Measurements from ENCODE around the gene CNOT6. TPM values are rescaled to one million over a fixed set of nuclear protein-coding genes. Genes with fewer than 3 reads are reported as not detected.

Gene CNOT6
- total and polyA plus RNA-seq, 4 donors: 1.4 to 25.0 (median 4.2) TPM

- TF ChIP-seq, protein P1, sequence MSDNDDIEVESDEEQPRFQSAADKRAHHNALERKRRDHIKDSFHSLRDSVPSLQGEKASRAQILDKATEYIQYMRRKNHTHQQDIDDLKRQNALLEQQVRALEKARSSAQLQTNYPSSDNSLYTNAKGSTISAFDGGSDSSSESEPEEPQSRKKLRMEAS (IDR thresholded peaks at IDR 0.05): no peak
- TF ChIP-seq RAD21 (IDR thresholded peaks at IDR 0.05): no peak
- TF ChIP-seq GABPA (IDR thresholded peaks at IDR 0.05 in 1 of 2, conservative IDR thresholded peaks at IDR 0.05 in 1 of 2): no peak
- no peak for TF ChIP-seq JUND (IDR thresholded peaks at IDR 0.05)
- no peak for TF ChIP-seq CTCF (IDR thresholded peaks at IDR 0.05; ENCODE audit: low read depth, low read length, missing input control)
- no peak for TF ChIP-seq YY1 (IDR thresholded peaks at IDR 0.05)
- no peak for TF ChIP-seq FOXA1 (IDR thresholded peaks at IDR 0.05)
- no peak for TF ChIP-seq ZBTB33 (IDR thresholded peaks at IDR 0.05)
- no peak for TF ChIP-seq EGR1 (IDR thresholded peaks at IDR 0.05; ENCODE audit: low read depth in 2 of 2)
- TF ChIP-seq FOXA2 (IDR thresholded peaks at IDR 0.05): no peak
- no peak for TF ChIP-seq NR2F2 (IDR thresholded peaks at IDR 0.05)
- no peak for TF ChIP-seq TAF1 (conservative IDR thresholded peaks at IDR 0.05)
- no peak for TF ChIP-seq HNF4A (conservative IDR thresholded peaks at IDR 0.05)
- no peak for TF ChIP-seq ATF3 (IDR thresholded peaks at IDR 0.05)
- TF ChIP-seq RXRA (IDR thresholded peaks at IDR 0.05): no peak
- WGBS: 53% methylated on average over 5 of the region's 5 CpGs
- H3K4me3 ChIP-seq (ENCODE audit: low read depth in 1 of 3, low read length in 3 of 3): no peak overlapping the region
- H3K9me3 ChIP-seq (ENCODE audit: control insufficient read depth in 4 of 4, low read length in 3 of 4): no peaks in the 10 kb centered on the region
- no peaks in the 10 kb centered on the region for H3K36me3 ChIP-seq (ENCODE audit: control insufficient read depth in 4 of 4, insufficient read depth in 3 of 4, low read depth in 1 of 4, low read length in 3 of 4)
- DNase-seq (ENCODE audit: low spot score): no peak
- no peak overlapping the region for H3K9ac ChIP-seq (ENCODE audit: low read depth in 1 of 2, low read length in 2 of 2)
- H3K27ac ChIP-seq (ENCODE audit: low read depth in 1 of 2, low read length in 2 of 2): no peak overlapping the region
- H3K4me1 ChIP-seq (ENCODE audit: control insufficient read depth in 4 of 4, insufficient read depth in 4 of 4, low read length in 3 of 4): no peaks in the 10 kb centered on the region
- H3K27me3 ChIP-seq (ENCODE audit: control insufficient read depth in 4 of 4, insufficient read depth in 4 of 4, low read length in 3 of 4): peaks cover 0 to 5% (median 0%) of the 10 kb centered on the region in 4 donors
These were observed 130.4 kb downstream of the CNOT6 start for GRCh38 chr5:180624587-180624986.

- Histone ChIP-seq H3K27me3 (ENCODE audit: control insufficient read depth in 4 of 4, insufficient read depth in 4 of 4, low read length in 3 of 4) (peaks cover 0 to under 1% (median 0%) of the 10 kb centered on the region in 4 donors), H3K4me3 (ENCODE audit: low read depth in 1 of 3, low read length in 3 of 3) (no peak overlapping the region), H3K27ac (ENCODE audit: low read depth in 1 of 2, low read length in 2 of 2) (no peak overlapping the region), H3K36me3 (ENCODE audit: control insufficient read depth in 4 of 4, insufficient read depth in 3 of 4, low read depth in 1 of 4, low read length in 3 of 4) (no peaks in the 10 kb centered on the region), H3K9ac (ENCODE audit: low read depth in 1 of 2, low read length in 2 of 2) (no peak overlapping the region), H3K4me1 (ENCODE audit: control insufficient read depth in 4 of 4, insufficient read depth in 4 of 4, low read length in 3 of 4) (no peaks in the 10 kb centered on the region), H3K9me3 (ENCODE audit: control insufficient read depth in 4 of 4, low read length in 3 of 4) (no peaks in the 10 kb centered on the region)
- no peak for TF ChIP-seq HNF4G (IDR thresholded peaks at IDR 0.05)
- TF ChIP-seq RAD21 (IDR thresholded peaks at IDR 0.05): no peak
- TF ChIP-seq JUND (IDR thresholded peaks at IDR 0.05): no peak
- no peak for TF ChIP-seq ATF3 (IDR thresholded peaks at IDR 0.05)
- TF ChIP-seq GABPA (IDR thresholded peaks at IDR 0.05 in 1 of 2, conservative IDR thresholded peaks at IDR 0.05 in 1 of 2): no peak
- no peak for TF ChIP-seq FOXA2 (IDR thresholded peaks at IDR 0.05)
- no peak for TF ChIP-seq TAF1 (conservative IDR thresholded peaks at IDR 0.05)
- DNase-seq (ENCODE audit: low spot score): no peak
- 76% methylated on average over 10 of the region's 10 CpGs for WGBS
These were observed 131.1 kb downstream of the CNOT6 start for GRCh38 chr5:180625125-180625790.
